K562 (cell line): ENCODE data around the gene PPP1CB. TPM values are rescaled to one million over a fixed set of nuclear protein-coding genes. Genes with fewer than 3 reads are reported as not detected.

ENCODE experiments used
- ATAC-seq: fragments of 200-7000 bp; cut with Tn5 transposase; 3 replicates; pipeline ENCODE4 v1.9.1; 2020; ENCODE audit warnings: moderate library complexity
- BruUV-seq: library from RNA; stranded (reverse); fragments of 400-500 nt; replicated peaks from 2 replicates; lab custom pipeline; 2021; lab: Mats Ljungman, UMichigan
- CTCF ChIA-PET: fragments of 300-600 bp; formaldehyde crosslinking; extraction: SDS; loops from one replicate; lab custom pipeline; 2021; ENCODE audit warnings: low intra/inter-chr PET ratio; lab: Yijun Ruan, JAX
- POLR2A ChIA-PET: fragments of 300-600, 350-650 bp; sonication (Branson Sonifier 250); formaldehyde crosslinking; extraction: SDS; loops from one replicate; lab custom pipeline; 2021; ENCODE audit warnings: antibody characterized with exemption, inconsistent platforms; lab: Yijun Ruan, JAX
- DNase-seq, 4 experiments: peaks; one replicate each; pipeline versions ENCODE4 v3.0.0 to v3.0.0-alpha.2; 2011 to 2018; ENCODE audit warnings: low spot score in 3 of 4, mixed read lengths in 3 of 4; ENCODE audit errors: extremely low read depth in 1 of 4
- FAIRE-seq: peaks from 2 replicates; lab custom pipeline; 2011; peaks lifted over from hg19 to GRCh38; lab: Jason Lieb, UNC
- H2AFZ ChIP-seq: 2 replicates; pipeline ENCODE4 v1.6.0; 2011; ENCODE audit warnings: low read depth, low read length, control low read depth, inconsistent platforms
- H3K27ac ChIP-seq: fragments of 200-600 bp; 3 replicates; pipeline ENCODE4 v1.8.0; 2011; ENCODE audit warnings: low read depth, mild to moderate bottlenecking, control low read depth, inconsistent platforms, low read length, moderate library complexity, mixed read lengths; ENCODE audit errors: extremely low read depth
- H3K27me3 ChIP-seq, 2 experiments: fragments of 300-600 bp in 1 of 2; 2 replicates in 1 of 2; 3 replicates in 1 of 2; pipeline versions ENCODE4 v1.6.0 to v1.8.0; 2011; ENCODE audit warnings: inconsistent platforms in 2 of 2, low read length in 2 of 2, mild to moderate bottlenecking in 1 of 2, mixed read lengths in 1 of 2, moderate library complexity in 1 of 2; ENCODE audit not compliant: control insufficient read depth in 2 of 2, insufficient read depth in 2 of 2
- H3K36me3 ChIP-seq: fragments of 300-600 bp; 3 replicates; pipeline ENCODE4 v1.8.0; 2011; ENCODE audit warnings: mild to moderate bottlenecking, low read length, inconsistent platforms; ENCODE audit not compliant: control insufficient read depth, insufficient read depth
- H3K4me1 ChIP-seq, 2 experiments: fragments of 200-600 bp in 1 of 2; replicated peaks in 1 of 2; 2 replicates in 1 of 2; 3 replicates in 1 of 2; pipeline versions ENCODE4 v1.5.1 to v1.8.0; 2011; ENCODE audit warnings: inconsistent platforms in 2 of 2, low read length in 2 of 2, mild to moderate bottlenecking in 1 of 2, mixed read lengths in 1 of 2, moderate library complexity in 1 of 2; ENCODE audit not compliant: control insufficient read depth in 2 of 2, insufficient read depth in 2 of 2
- H3K4me2 ChIP-seq: 2 replicates; pipeline ENCODE4 v1.6.1; 2011; ENCODE audit warnings: low read length, control low read depth, inconsistent platforms, mixed read lengths; ENCODE audit not compliant: insufficient read depth
- H3K4me3 ChIP-seq: fragments of 200-600 bp; sonication (generic), shearing (Covaris generic); 2 replicates; pipeline ENCODE4 v1.5.1; 2016; ENCODE audit warnings: control low read depth, inconsistent platforms
- H3K79me2 ChIP-seq: fragments of 200-600 bp; 3 replicates; pipeline ENCODE4 v1.8.0; 2011; ENCODE audit warnings: low read length, inconsistent platforms; ENCODE audit not compliant: control insufficient read depth, insufficient read depth
- H3K9ac ChIP-seq, 2 experiments: 2 replicates each; pipeline versions ENCODE4 v1.6.0 to v1.6.1; 2011; ENCODE audit warnings: low read depth in 2 of 2, low read length in 2 of 2, control low read depth in 1 of 2, inconsistent platforms in 1 of 2, mild to moderate bottlenecking in 1 of 2, mixed read lengths in 1 of 2; ENCODE audit not compliant: insufficient read depth in 1 of 2
- H3K9me1 ChIP-seq: one replicate; pipeline ENCODE4 v1.6.0; 2011; ENCODE audit warnings: inconsistent platforms, mild to moderate bottlenecking, low read length, moderate library complexity; ENCODE audit not compliant: control insufficient read depth, insufficient read depth
- H3K9me3 ChIP-seq: replicated peaks from 2 replicates; pipeline ENCODE4 v1.5.1; 2011; ENCODE audit warnings: low read depth, low read length, inconsistent platforms; ENCODE audit not compliant: control insufficient read depth, insufficient read depth
- H4K20me1 ChIP-seq: replicated peaks from 2 replicates; pipeline ENCODE4 v1.6.1; 2011; ENCODE audit warnings: low read length, inconsistent platforms, mixed read lengths; ENCODE audit not compliant: control insufficient read depth, insufficient read depth
- ARID4B ChIP-seq: sonication (generic); formaldehyde crosslinking; IDR thresholded peaks from 2 replicates; pipeline ENCODE4 v1.8.0; 2022; ENCODE audit warnings: mild to moderate bottlenecking, missing genetic modification reagents
- C11orf30 ChIP-seq: fragments of 450-650 bp; IDR thresholded peaks from 2 replicates; pipeline ENCODE4 v1.6.1; 2016; ENCODE audit warnings: low read depth, mild to moderate bottlenecking
- GATAD2A ChIP-seq: fragments of 450-650 bp; IDR thresholded peaks from 2 replicates; pipeline ENCODE4 v1.6.1; 2017
- GMEB1 ChIP-seq: fragments of 250-450 bp; sonication (Bioruptor Pico); IDR thresholded peaks from 2 replicates; pipeline ENCODE4 v1.4.0; 2020; ENCODE audit warnings: mild to moderate bottlenecking
- HIVEP1 ChIP-seq: fragments of 250-450 bp; sonication (Bioruptor Pico); IDR thresholded peaks from 2 replicates; pipeline ENCODE4 v1.4.0; 2020; ENCODE audit warnings: mild to moderate bottlenecking
- LCOR ChIP-seq: sonication (generic); formaldehyde crosslinking; IDR thresholded peaks from 2 replicates; pipeline ENCODE4 v1.8.0; 2022; ENCODE audit warnings: mild to moderate bottlenecking, missing genetic modification reagents
- MCM3 ChIP-seq: fragments of 450-650 bp; IDR thresholded peaks from 2 replicates; pipeline ENCODE4 v1.6.1; 2016
- NR2C2 ChIP-seq, 2 experiments: fragments of 200-800 bp in 1 of 2; sonication (Bioruptor generic) in 1 of 2; sonication (generic) in 1 of 2; formaldehyde crosslinking in 1 of 2; IDR thresholded peaks; 2 replicates each; pipeline versions ENCODE4 v1.6.1 to v1.8.0; 2016 to 2022; ENCODE audit warnings: mild to moderate bottlenecking in 1 of 2, missing compliant biosample characterization in 1 of 2, missing genetic modification characterization in 1 of 2, missing genetic modification reagents in 1 of 2
- NUFIP1 ChIP-seq: fragments of 450-650 bp; IDR thresholded peaks from 2 replicates; pipeline ENCODE4 v1.6.1; 2018; ENCODE audit not compliant: partially characterized antibody
- RBM34 ChIP-seq: fragments of 200-400 bp; formaldehyde crosslinking; IDR thresholded peaks from 2 replicates; pipeline ENCODE4 v1.6.1; 2018; ENCODE audit warnings: low read length, borderline replicate concordance; ENCODE audit not compliant: insufficient read depth
- ZEB2 ChIP-seq: fragments of 450-650 bp; IDR thresholded peaks from 2 replicates; pipeline ENCODE4 v1.6.1; 2016
- ZNF197 ChIP-seq: fragments of 200-800 bp; sonication (Bioruptor generic); IDR thresholded peaks from 2 replicates; pipeline ENCODE4 v1.6.1; 2016; ENCODE audit warnings: low read depth, missing genetic modification characterization, missing compliant biosample characterization
- ZNF239 ChIP-seq: fragments of 250-450 bp; sonication (Bioruptor Pico); IDR thresholded peaks from 2 replicates; pipeline ENCODE4 v1.4.0; 2020; ENCODE audit warnings: mild to moderate bottlenecking
- ZNF830 ChIP-seq: fragments of 250-450 bp; sonication (Bioruptor Pico); IDR thresholded peaks from 2 replicates; pipeline ENCODE4 v1.5.0; 2021; ENCODE audit warnings: mild to moderate bottlenecking
- WGBS: fragments of 100-300 bp; shearing (Covaris generic); methylation state at CpG from one replicate; pipeline ENCODE4 v1.1.6; 2016; ENCODE audit warnings: low coverage, mixed read lengths; ENCODE audit not compliant: insufficient coverage; ENCODE audit errors: missing lambda C conversion rate; 5-methylcytosine and 5-hydroxymethylcytosine counted together
- in situ Hi-C: fragments of 300-500 bp; cut with MboI; formaldehyde crosslinking; loops from 4 replicates; pipeline ENCODE4 v1.15.0; 2018; ENCODE audit warnings: inconsistent platforms, mixed read lengths
- intact Hi-C: fragments of 100-400 bp; cut with micrococcal nuclease; formaldehyde crosslinking; loops from 2 replicates; pipeline ENCODE4 v1.14.2; 2022
- polyA plus RNA-seq, 8 experiments: library from polyadenylated mRNA; depleted of rRNA in 4 of 8; stranded (reverse) in 5 of 8; unstranded in 3 of 8; fragments of >200 nt; fragmentation: Nextera tagmentation in 2 of 8; fragmentation: Illumina TruSeq in 1 of 8; extraction: Ambion mirVana in 2 of 8; extraction: Trizol in 1 of 8; gene quantifications; 2 replicates each; pipeline versions ENCODE4 v1.2.1 to v1.2.3, GENCODE V29; 2011 to 2014; ENCODE audit warnings: inconsistent platforms in 1 of 8, missing spikeins in 1 of 8
- total RNA-seq, 7 experiments: library from RNA; depleted of rRNA in 6 of 7; stranded (reverse); fragments of >200 nt in 6 of 7; fragmentation: Illumina TruSeq in 2 of 7; extraction: Trizol in 2 of 7; gene quantifications; 2 replicates each; pipeline versions ENCODE4 v1.2.1 to v1.2.3, GENCODE V29; 2011 to 2021; ENCODE audit warnings: low replicate concordance in 1 of 7

Gene PPP1CB
- total and polyA plus RNA-seq, 9 of the 15 experiments (the other 6 are each of a cell fraction or from before 2014, with no cell fraction given) = 25.6 to 118 (median 58.9) TPM

- TF ChIP-seq ARID4B (CRISPR knock-in tag) = no peak
- TF ChIP-seq ZNF830 (CRISPR knock-in tag) = no peak
- no peak for TF ChIP-seq C11orf30
Measured at GRCh38 chr2:28705751-28706440, 45.7 kb upstream of the PPP1CB start (continued).

GRCh38 chr2:28707592-28707991, 44.0 kb upstream of the PPP1CB start:
- CTCF ChIA-PET = no interaction called here
- 17% methylated on average over 1 of the region's 1 CpG for WGBS
- H3K79me2 ChIP-seq = no peaks in the 10 kb centered on the region

More at GRCh38 chr2:28707592-28707991, 44.0 kb upstream of the PPP1CB start:
- Histone ChIP-seq H3K9me1 (no peaks in the 10 kb centered on the region), H3K9me3 (no peaks in the 10 kb centered on the region), H3K27ac (no peak overlapping the region), H3K4me3 (no peak overlapping the region), H3K36me3 (no peaks in the 10 kb centered on the region), H2AFZ (no peak overlapping the region), H3K4me2 (no peak overlapping the region), H3K27me3 (no peaks in the 10 kb centered on the region; a peak in 1 of 5 replicates), H3K4me1 (peaks cover 5 to 11% of the 10 kb centered on the region in 2 experiments; a peak in 3 of 5 replicates), H4K20me1 (no peaks in the 10 kb centered on the region), H3K9ac (no peak overlapping the region)
- intact Hi-C loops = no loop called here
- ATAC-seq = no peak
- no peak for DNase-seq
- no peak for TF ChIP-seq ZNF239 (CRISPR knock-in tag)
- no peak for TF ChIP-seq MCM3
- TF ChIP-seq GMEB1 (CRISPR knock-in tag) = no peak
- TF ChIP-seq RBM34 = no peak
- TF ChIP-seq NUFIP1 = no peak
- no peak for TF ChIP-seq ZEB2
- no peak for TF ChIP-seq HIVEP1 (CRISPR knock-in tag)
- TF ChIP-seq GATAD2A = no peak
- no peak for TF ChIP-seq LCOR (CRISPR knock-in tag)
- no peak for TF ChIP-seq ZNF197 (CRISPR knock-in tag)
- TF ChIP-seq NR2C2 (CRISPR knock-in tag; IDR thresholded peaks at IDR 0.05) = no peak
- no peak for TF ChIP-seq NR2C2 (tag; IDR thresholded peaks at IDR 0.05)
- BruUV-seq = no TSS peak
- POLR2A ChIA-PET = interaction anchor here (0.7 kb wide), 1 partner anchor 9 kb away, joined by 3 read pairs; no protein-coding TSS in a partner anchor
- FAIRE-seq = no peak
- in situ Hi-C loops = no loop called here
